SK-N-MC (cell line): Measurements from ENCODE around the gene MIEN1.
"Not testable (repeated sequence)": the region's sequence is repeated elsewhere in the genome, so short reads cannot be mapped to it uniquely, and the experiment has no call there.

Experiments
- DNase-seq: peaks from one replicate; pipeline ENCODE4 v3.0.0-alpha.2; 2011; ENCODE audit warnings: low read depth, low spot score
- H3K27ac ChIP-seq: fragments of 200-600 bp; sonication (generic); 2 replicates; pipeline ENCODE4 v1.5.1; 2016; ENCODE audit warnings: mixed run types
- H3K36me3 ChIP-seq: fragments of 200-600 bp; sonication (generic); 2 replicates; pipeline ENCODE4 v1.6.1; 2017; ENCODE audit warnings: antibody characterized with exemption, low read length, mixed read lengths; ENCODE audit not compliant: insufficient read depth
- H3K4me3 ChIP-seq: fragments of 200-600 bp; sonication (generic); 2 replicates; pipeline ENCODE4 v1.5.1; 2016
- H3K9ac ChIP-seq: fragments of 200-600 bp; sonication (generic); 2 replicates; pipeline ENCODE4 v1.8.0; 2017; ENCODE audit warnings: mixed run types, mixed read lengths; ENCODE audit not compliant: insufficient read length
- H3K9me3 ChIP-seq: fragments of 200-600 bp; sonication (generic); 2 replicates; pipeline ENCODE4 v1.6.1; 2017; ENCODE audit warnings: low read depth, mild to moderate bottlenecking, antibody characterized with exemption, low read length, moderate library complexity, mixed read lengths
- EZH2 ChIP-seq: fragments of 200-600 bp; sonication (generic); IDR thresholded peaks from one replicate; pipeline ENCODE4 v1.6.1; 2017; ENCODE audit warnings: antibody characterized with exemption
- FOXP2 ChIP-seq: optimal IDR thresholded peaks from 2 replicates; pipeline ENCODE3; 2011; ENCODE audit warnings: mild to moderate bottlenecking, moderate library complexity; ENCODE audit not compliant: insufficient read depth; ENCODE audit errors: extremely low read length, control extremely low read depth
- POLR2AphosphoS5 ChIP-seq: IDR thresholded peaks from 2 replicates; pipeline ENCODE4 v1.6.1; 2012; ENCODE audit warnings: mild to moderate bottlenecking, low read depth, low read length, borderline replicate concordance

Gene MIEN1

DNA sequence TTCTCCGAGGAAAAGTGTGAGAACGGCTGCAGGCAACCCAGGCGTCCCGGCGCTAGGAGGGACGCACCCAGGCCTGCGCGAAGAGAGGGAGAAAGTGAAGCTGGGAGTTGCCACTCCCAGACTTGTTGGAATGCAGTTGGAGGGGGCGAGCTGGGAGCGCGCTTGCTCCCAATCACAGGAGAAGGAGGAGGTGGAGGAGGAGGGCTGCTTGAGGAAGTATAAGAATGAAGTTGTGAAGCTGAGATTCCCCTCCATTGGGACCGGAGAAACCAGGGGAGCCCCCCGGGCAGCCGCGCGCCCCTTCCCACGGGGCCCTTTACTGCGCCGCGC, 30.5 kb downstream of the MIEN1 start, which contains the start of gene ERBB2:
Gene ERBB2, plus strand, starts transcription at position 247 of the 330 bp plus-strand sequence. CDS start 175 bp downstream, outside the sequence.
- DNase-seq = peak; percentile 26
- H3K27ac ChIP-seq = no peak within 1 kb of the TSS
- H3K4me3 ChIP-seq = peak within 1 kb of the TSS; percentile 92
- TF ChIP-seq POLR2AphosphoS5 (peak; percentile 68), EZH2 (no peak), FOXP2 (no peak)
- no peaks in the 10 kb centered on the region for H3K36me3 ChIP-seq
- H3K9ac ChIP-seq = peak within 1 kb of the TSS; percentile 84
- no peaks in the 10 kb centered on the region for H3K9me3 ChIP-seq

DNA sequence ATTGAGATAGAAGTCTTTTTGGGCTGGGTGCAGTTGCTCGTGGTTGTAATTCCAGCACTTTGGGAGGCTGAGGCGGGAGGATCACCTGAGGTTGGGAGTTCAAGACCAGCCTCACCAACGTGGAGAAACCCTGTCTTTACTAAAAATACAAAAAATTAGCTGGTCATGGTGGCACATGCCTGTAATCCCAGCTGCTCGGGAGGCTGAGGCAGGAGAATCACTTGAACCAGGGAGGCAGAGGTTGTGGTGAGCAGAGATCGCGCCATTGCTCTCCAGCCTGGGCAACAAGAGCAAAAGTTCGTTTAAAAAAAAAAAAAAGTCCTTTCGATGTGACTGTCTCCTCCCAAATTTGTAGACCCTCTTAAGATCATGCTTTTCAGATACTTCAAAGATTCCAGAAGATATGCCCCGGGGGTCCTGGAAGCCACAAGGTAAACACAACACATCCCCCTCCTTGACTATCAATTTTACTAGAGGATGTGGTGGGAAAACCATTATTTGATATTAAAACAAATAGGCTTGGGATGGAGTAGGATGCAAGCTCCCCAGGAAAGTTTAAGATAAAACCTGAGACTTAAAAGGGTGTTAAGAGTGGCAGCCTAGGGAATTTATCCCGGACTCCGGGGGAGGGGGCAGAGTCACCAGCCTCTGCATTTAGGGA, 31.0 kb downstream of the MIEN1 start:
- H3K9ac ChIP-seq = peak overlapping the region; percentile 84
- H3K4me3 ChIP-seq = peak overlapping the region; percentile 92
- H3K9me3 ChIP-seq, H3K36me3 ChIP-seq, H3K27ac ChIP-seq, DNase-seq: not testable (repeated sequence)

DNA sequence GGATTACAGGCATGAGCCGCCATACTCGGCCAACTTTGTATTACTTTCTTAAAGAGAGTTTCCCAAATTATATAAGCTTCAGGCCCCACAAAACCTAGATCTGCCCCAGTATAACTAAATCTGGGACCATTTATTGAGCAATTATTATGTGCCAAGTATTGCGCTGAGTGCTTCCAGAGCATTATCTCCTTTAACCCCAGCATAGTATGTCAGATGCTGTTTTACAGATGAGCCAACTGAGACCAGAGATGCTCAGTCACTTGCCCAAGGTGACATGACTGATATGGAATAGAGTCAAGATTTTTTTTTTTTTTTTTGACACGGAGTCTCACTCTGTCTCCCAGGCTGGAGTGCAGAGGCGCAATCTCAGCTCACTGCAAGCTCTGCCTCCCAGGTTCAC, 32.4 kb downstream of the MIEN1 start:
- Histone ChIP-seq H3K27ac (no peak overlapping the region), H3K4me3 (no peak overlapping the region), H3K36me3 (no peaks in the 10 kb centered on the region), H3K9me3 (no peaks in the 10 kb centered on the region), H3K9ac (no peak overlapping the region)
- no peak for DNase-seq
- TF ChIP-seq POLR2AphosphoS5 (no peak), EZH2 (no peak), FOXP2 (no peak)

DNA sequence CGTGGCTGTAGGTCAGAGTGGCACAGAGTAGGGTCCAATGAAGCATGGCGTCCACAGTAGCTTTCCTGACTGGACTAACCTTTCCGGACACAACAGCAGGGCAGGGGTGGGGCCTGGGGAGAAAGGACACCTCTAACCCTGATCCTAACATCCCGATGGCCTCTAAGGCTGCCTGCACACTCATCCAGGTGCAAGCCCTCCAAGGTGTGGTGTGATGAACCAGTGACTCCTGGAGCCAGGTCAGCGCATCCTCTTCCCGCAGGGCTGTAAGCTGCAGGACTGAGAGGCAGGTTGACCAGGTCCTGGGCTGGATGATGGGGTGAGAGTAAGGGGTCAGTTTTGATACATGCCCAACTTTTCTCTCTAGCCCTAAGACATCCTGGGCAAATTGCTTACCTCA, 33.6 kb downstream of the MIEN1 start:
- no peak for TF ChIP-seq POLR2AphosphoS5
- TF ChIP-seq FOXP2 = no peak
- TF ChIP-seq EZH2 = no peak
- Histone ChIP-seq H3K4me3 (no peak overlapping the region), H3K36me3 (no peaks in the 10 kb centered on the region), H3K27ac (no peak overlapping the region), H3K9me3 (no peaks in the 10 kb centered on the region), H3K9ac (no peak overlapping the region)
- DNase-seq = no peak

DNA sequence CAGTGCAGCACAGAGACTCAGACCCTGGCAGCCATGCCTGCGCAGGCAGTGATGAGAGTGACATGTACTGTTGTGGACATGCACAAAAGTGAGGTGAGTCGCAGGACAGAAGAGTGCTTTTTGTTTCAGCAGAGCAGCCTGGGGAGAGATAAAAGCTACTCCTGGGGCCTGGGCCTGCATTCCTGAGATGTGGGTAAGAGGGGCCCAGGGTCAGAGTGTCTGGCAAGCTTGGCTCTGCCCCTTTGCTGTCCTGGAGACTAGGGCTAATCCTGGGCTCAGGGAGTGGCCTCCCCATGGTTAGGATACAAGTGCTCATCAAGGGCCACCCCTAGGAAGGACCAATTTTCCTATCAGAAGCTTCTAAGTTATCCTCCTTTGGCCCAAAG, 35.2 kb downstream of the MIEN1 start:
- Histone ChIP-seq H3K9ac (no peak overlapping the region), H3K27ac (no peak overlapping the region), H3K36me3 (no peaks in the 10 kb centered on the region), H3K9me3 (no peaks in the 10 kb centered on the region), H3K4me3 (no peak overlapping the region)
- no peak for DNase-seq
- TF ChIP-seq POLR2AphosphoS5 (no peak), EZH2 (no peak), FOXP2 (no peak)

DNA sequence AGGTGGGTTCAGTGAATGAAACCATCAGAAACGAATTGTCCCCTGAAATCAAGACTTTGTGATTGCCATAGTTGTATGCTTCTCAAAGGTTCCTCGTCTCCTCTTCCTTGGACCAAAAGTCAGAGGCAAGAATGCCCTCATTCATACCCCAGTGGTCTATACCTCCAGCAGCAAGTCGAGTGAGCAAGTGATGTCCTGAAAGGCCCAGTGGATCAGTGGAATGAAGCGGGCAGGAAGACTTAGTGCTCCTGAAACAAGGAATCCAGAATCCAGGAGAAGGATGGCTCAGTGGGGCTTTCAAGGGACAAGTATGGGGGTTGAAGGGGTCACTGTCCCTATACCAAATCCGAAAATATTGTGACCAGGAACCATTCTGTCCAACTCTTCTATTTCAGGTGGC, 35.7 kb downstream of the MIEN1 start:
- Histone ChIP-seq H3K27ac (no peak overlapping the region), H3K9ac (no peak overlapping the region)

DNA sequence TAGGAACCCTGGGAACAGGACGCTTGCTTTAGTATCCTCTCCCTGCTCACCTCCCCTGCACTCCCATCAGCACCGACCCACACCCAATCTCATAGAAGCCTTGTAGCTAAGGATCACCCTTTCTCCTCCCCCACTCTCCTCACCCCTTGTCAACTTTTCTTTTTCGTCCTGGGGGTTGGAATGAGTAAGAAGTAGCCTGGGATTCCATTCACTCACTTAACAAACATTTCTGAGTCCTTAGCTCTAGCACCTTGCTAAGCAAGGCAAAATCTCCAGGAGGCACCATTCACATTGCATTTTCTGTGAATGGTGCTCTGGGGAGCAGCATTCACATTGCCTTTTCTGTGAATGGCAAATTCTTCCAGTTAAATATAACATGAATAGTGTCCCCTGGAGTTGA, 41.4 kb downstream of the MIEN1 start:
- no peaks in the 10 kb centered on the region for H3K36me3 ChIP-seq
- no peak overlapping the region; the same call in 1 of the 2 replicates for H3K27ac ChIP-seq
- TF ChIP-seq EZH2 (no peak), FOXP2 (no peak), POLR2AphosphoS5 (no peak)
- H3K9me3 ChIP-seq = no peaks in the 10 kb centered on the region
- no peak overlapping the region for H3K9ac ChIP-seq
- DNase-seq = no peak
- H3K4me3 ChIP-seq = peak overlapping the region; percentile 96

More for the DNA sequence above, 35.7 kb downstream of the MIEN1 start:
- DNase-seq = no peak
- Histone ChIP-seq H3K9me3 (no peaks in the 10 kb centered on the region), H3K4me3 (no peak overlapping the region), H3K36me3 (no peaks in the 10 kb centered on the region)
- TF ChIP-seq POLR2AphosphoS5 = no peak

DNA sequence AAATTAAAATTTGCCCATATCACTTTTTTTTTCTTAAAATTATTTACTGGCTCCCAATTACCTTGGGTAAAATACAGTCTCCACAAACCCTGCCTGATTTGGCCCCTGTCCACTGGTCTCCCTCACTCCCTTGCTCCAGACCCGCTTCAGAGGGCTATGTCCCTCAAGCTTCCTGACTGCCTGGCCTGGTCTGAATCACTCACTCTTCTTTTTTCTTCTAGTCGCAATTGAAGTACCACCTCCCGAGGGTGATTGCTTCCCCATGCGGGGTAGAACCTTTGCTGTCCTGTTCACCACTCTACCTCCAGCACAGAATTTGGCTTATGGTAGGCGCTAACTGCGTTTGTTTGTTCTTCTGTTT, 41.9 kb downstream of the MIEN1 start:
- peak overlapping the region; percentile 96 for H3K4me3 ChIP-seq
- TF ChIP-seq FOXP2 (no peak), EZH2 (no peak), POLR2AphosphoS5 (no peak)
- peak overlapping the region; percentile 98 for H3K27ac ChIP-seq
- H3K9ac ChIP-seq = peak overlapping the region; percentile 86
- DNase-seq = no peak
- no peaks in the 10 kb centered on the region for H3K9me3 ChIP-seq
- no peaks in the 10 kb centered on the region for H3K36me3 ChIP-seq

DNA sequence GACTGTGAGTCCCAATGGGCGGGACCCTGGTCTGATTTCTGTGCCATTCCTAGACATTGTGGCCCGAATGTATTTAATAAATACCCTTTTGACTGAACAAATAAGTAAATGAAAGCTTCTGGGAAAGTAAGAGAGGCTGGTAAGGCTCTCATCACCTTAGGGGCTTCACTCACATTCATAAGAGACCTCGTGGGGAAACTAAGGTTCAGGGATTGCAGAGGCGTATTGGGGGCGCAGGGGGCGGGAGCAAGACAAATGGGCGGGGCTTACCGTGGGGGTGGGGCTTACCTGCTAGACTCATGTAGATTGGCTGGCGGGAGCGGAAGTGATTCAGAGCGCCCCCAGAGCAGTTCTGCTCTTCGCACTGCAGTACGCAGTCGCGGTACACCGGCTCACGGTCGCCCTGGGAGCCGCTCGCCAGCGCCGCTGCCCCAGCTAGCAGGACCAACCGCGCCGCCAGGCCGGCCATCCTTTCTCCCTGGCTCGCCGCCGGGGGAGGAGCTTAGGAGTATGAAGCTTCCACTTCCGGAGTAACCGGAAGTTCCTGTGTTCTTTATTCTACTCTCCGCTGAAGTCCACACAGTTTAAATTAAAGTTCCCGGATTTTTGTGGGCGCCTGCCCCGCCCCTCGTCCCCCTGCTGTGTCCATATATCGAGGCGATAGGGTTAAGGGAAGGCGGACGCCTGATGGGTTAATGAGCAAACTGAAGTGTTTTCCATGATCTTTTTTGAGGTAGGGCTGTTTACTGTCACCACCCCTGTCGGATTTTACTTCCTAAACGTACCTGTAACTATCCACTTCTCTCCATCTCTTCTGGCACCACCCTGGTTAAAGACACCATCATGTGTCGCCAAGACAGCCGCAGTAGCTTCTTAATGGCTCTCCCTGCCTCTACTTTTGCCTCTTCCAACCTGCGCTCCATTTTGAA, 42.5 kb downstream of the MIEN1 start, which contains the start of gene PGAP3:
Gene PGAP3, minus strand, starts transcription at position 512 of the 929 bp plus-strand sequence. Its CDS starts 43 bp downstream, at position 469.
- Histone ChIP-seq H3K4me3 (peak within 1 kb of the TSS; percentile 96), H3K9ac (peak within 1 kb of the TSS; percentile 86), H3K36me3 (no peaks in the 10 kb centered on the region), H3K9me3 (no peaks in the 10 kb centered on the region), H3K27ac (peak within 1 kb of the TSS; percentile 98)
- TF ChIP-seq EZH2 (no peak), FOXP2 (no peak), POLR2AphosphoS5 (peak; percentile 48; the same call in 1 of the 2 replicates)
- DNase-seq = peak; percentile 73
